Measurements from ENCODE around the gene ARFRP1.

The ARFRP1 gene

GRCh38 chr20:63701329-63702035, 6.3 kb downstream of the ARFRP1 start:
- no peak for ATAC-seq

GRCh38 chr20:63701051-63701328, 6.8 kb downstream of the ARFRP1 start:
- no peak for ATAC-seq

DNA sequence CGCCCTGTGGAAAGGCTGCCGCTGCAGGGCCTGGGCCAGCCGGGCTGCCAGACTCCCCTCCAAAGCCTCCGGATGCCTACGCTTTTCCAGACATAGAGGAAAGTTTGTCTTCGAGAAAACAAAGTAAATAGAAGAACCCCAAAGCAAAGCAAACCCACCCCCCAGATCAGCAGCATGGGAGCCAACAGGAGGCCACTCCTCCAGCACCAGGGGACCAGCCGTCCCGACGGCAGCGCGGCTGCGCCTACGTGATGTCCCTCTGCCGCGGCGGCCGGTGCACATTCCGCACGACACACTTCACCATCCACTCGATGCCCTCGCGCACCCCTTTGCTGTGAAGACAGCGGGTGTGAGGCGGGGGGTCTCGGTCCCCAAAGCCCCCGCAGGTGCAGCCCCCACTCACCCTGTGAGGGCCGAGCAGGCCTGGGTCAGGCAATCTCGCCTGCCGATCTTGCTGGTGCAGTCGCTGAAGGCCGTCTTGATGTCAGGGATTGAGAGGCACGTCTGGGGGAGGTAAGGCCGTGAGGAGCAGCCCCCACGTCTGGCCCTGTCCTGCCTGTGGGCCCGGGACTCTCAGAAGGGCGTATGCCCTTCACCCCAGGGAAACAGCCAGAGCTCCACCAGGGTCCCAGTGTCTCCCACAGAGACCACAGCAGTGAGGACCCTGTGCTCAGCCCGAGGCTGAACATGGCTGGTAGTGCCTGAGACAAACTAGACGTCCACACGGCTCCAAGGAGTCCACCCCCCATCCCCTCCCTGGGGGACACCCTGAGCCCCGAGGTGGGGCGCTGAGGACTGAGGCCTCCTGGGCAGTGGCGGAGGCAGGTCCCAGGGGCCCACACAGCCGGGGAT, 7.4 kb downstream of the ARFRP1 start:
- ATAC-seq, result no peak

DNA sequence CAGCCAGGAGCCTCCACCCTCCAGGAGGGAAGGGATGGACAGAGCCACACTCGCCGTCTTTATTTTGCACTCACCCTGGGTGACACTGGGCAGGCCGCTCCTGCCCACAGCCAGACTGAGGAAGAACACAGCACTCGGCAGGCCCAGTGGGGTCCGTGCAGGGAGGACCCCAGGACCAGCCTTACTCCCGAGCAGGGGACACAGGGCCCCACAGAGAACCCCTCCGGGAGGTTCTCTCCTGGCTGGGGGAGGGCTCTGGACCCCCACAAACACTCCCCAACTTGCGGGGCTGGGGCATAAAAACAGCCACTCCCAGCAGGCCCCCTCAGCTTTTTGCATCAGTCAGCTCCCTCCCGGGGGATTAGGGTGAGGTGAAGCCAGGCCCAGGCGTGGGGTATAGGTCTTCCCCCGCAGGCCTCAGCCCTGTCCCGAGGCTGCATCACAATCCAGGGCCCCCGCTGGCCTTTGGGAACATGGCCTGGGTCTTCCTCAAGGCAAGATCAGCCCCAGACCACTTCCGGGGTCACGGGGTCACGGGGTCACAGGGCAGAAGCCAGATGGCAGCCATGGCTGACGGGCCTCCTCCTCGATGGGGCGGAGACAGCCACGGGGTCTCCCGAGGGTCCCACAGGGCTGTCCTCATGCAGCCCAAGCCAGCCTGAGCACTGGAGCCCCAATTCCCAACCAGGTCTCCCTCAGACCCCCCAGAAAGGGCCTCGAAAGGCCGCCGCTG, 8.1 kb downstream of the ARFRP1 start:
- no peak for ATAC-seq

- peak; percentile 62 to 68 for ATAC-seq
Measured at GRCh38 chr20:63698739-63699465, 8.9 kb downstream of the ARFRP1 start.

- ATAC-seq, result no peak
Measured at GRCh38 chr20:63697868-63698545, 9.8 kb downstream of the ARFRP1 start.

DNA sequence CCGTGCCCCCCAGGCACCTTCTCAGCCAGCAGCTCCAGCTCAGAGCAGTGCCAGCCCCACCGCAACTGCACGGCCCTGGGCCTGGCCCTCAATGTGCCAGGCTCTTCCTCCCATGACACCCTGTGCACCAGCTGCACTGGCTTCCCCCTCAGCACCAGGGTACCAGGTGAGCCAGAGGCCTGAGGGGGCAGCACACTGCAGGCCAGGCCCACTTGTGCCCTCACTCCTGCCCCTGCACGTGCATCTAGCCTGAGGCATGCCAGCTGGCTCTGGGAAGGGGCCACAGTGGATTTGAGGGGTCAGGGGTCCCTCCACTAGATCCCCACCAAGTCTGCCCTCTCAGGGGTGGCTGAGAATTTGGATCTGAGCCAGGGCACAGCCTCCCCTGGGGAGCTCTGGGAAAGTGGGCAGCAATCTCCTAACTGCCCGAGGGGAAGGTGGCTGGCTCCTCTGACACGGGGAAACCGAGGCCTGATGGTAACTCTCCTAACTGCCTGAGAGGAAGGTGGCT, 10.4 kb downstream of the ARFRP1 start:
- no peak for ATAC-seq

GRCh38 chr20:63696628-63697356, 11.0 kb downstream of the ARFRP1 start, which contains the start of gene TNFRSF6B:
Gene TNFRSF6B (plus strand): TSS chr20:63696652. CDS start chr20:63696768, 116 bp downstream.
- peak; percentile 3 to 10 for ATAC-seq

- peak; percentile 19 to 22 for ATAC-seq
Measured at GRCh38 chr20:63696306-63696627, 11.5 kb downstream of the ARFRP1 start.

DNA sequence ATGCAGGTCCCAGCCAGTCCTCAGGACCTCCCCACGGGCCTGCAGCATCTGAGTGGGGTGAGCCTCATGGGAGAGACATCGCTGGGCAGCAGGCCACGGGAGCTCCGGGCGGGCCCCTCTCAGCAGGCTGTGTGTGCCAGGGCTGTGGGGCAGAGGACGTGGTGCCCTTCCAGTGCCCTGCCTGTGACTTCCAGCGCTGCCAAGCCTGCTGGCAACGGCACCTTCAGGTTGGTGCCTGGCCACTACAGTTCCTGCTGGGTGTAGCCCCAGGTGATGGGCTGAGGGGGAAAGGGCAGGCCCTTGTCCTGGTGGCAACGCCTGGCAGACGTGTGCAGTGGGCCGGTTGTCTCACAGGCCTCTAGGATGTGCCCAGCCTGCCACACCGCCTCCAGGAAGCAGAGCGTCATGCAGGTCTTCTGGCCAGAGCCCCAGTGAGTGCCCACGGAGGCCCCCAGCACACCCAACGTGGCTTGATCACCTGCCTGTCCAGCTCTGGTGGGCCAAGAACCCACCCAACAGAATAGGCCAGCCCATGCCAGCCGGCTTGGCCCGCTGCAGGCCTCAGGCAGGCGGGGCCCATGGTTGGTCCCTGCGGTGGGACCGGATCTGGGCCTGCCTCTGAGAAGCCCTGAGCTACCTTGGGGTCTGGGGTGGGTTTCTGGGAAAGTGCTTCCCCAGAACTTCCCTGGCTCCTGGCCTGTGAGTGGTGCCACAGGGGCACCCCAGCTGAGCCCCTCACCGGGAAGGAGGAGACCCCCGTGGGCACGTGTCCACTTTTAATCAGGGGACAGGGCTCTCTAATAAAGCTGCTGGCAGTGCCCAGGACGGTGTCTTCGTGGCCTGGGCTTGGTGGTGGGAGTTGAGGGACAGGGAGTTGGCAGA, 12.1 kb downstream of the ARFRP1 start:
- ATAC-seq, result no peak

DNA sequence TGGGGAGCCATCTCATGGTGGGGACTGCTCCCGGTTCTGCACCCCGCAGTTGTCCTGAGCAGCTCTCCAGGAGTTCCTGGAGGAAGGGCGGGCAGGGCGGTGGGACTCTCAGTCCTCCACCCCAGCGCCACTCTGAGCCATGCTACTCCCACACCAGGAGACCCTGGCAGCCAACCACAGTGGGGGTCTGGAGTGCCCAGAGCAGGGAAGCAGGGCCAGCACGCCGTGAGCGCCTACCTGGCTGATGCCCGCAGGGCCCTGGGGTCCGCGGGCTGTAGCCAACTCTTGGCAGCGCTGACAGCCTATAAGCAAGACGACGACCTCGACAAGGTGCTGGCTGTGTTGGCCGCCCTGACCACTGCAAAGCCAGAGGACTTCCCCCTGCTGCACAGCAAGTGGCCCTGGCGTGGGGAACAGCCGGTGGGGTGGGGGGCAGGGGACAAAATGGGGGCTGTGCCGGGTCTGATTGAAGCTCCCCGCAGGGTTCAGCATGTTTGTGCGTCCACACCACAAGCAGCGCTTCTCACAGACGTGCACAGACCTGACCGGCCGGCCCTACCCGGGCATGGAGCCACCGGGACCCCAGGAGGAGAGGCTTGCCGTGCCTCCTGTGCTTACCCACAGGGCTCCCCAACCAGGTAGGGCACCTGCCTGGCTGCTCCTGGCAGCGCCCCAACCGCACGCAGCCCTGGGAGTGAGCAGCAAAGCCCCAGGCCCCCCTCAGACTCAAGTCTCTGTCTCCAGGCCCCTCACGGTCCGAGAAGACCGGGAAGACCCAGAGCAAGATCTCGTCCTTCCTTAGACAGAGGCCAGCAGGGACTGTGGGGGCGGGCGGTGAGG, 13.0 kb downstream of the ARFRP1 start:
- no peak for ATAC-seq

DNA sequence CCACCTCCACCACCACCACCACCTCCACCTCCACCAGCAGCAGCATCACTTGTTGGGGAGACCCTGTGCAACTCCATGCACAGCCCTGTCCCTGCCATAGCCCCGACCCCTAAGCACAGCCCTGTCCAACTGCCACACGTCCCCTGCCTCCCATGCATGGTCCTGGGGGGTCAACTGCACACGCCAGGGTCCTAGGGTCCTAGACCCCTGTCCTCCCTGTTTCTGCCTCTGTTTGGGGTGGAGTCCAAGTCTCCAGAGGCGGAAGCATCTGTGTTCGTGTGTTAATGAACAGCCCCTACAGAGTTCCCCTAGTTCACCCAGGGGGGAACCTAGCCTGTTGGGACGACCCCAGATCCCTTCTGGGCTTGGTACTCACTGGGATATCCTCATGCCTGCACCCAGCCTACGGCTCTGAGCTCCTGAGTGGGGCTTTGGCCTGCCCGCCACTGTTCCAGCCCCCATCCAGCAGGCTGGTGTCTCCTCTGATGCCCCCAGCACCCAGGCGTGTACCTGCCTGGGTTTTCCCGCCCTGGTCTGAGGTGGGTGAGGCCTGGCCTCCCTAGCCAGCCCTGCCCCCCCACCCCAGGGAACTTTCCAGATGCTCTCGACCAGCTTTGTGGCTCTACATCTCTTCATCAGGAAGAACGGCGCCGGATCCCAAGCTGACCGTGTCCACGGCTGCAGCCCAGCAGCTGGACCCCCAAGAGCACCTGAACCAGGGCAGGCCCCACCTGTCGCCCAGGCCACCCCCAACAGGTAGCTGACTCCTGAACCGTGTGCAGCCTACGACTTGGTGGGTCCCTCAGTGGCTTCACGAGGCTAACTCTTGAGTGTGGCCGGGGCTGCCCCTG, 13.8 kb downstream of the ARFRP1 start:
- no peak for ATAC-seq

- ATAC-seq, result no peak
Measured at GRCh38 chr20:63693083-63693732, 14.6 kb downstream of the ARFRP1 start.

DNA sequence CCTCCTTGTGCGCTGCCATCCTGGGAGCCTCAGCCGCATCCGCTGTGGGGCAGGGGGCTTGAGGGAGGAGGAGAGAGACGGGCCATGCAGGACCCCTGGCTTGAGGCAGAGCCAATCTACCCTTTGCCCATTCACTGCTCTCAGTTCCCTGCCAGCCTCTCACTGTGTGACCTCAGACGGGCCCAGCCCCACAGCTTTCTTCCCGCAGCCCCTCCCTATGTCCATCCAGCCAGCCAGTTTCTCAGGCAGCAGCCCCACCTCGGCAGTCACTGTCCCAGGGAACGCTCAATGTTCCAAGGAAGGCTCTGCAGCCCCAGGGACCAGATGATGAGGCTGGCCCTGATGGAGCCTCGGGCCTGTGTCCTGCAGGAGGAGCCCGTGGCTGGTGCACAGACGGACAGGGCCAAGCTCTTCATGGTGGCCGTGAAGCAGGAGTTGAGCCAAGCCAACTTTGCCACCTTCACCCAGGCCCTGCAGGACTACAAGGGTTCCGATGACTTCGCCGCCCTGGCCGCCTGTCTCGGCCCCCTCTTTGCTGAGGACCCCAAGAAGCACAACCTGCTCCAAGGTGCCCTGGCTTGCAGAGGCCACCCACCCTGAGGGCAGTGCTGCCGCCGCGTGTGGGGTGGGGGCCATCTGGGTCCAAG, 15.2 kb downstream of the ARFRP1 start:
- ATAC-seq, result no peak

DNA sequence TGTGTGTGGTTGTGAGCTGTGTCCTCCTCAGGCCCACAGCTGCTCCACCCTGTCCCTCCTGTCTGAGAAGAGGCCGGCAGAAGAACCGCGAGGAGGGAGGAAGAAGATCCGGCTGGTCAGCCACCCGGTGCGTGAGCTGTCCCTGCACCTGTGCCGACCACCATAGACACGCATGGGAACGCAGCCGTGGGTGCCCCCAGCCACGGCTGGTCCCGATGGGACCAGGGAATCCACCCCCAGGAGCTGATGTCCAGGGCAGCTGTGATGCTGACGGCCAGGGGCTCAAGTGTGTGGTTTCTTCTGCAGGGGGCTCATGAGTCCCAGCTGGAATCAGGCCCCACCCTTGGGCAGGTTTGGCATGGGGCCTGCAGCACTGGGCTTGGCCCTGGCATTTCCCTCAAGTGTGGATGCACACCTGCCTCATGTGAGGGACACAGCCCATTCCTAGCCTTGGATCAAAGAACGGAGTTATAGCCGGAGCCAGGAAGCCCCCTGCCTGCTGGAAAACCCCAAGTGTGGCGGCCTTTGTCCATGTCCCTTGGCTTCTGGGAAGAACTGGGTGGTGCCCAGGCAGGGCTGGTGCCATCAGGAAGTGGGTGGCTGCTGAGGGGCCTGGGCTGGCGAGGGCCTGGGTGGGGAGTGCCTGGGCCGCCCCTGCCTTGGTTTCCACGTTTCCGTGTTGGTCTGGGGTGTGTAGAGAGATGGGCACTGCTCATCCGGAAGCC, 15.9 kb downstream of the ARFRP1 start:
- ATAC-seq, result no peak

DNA sequence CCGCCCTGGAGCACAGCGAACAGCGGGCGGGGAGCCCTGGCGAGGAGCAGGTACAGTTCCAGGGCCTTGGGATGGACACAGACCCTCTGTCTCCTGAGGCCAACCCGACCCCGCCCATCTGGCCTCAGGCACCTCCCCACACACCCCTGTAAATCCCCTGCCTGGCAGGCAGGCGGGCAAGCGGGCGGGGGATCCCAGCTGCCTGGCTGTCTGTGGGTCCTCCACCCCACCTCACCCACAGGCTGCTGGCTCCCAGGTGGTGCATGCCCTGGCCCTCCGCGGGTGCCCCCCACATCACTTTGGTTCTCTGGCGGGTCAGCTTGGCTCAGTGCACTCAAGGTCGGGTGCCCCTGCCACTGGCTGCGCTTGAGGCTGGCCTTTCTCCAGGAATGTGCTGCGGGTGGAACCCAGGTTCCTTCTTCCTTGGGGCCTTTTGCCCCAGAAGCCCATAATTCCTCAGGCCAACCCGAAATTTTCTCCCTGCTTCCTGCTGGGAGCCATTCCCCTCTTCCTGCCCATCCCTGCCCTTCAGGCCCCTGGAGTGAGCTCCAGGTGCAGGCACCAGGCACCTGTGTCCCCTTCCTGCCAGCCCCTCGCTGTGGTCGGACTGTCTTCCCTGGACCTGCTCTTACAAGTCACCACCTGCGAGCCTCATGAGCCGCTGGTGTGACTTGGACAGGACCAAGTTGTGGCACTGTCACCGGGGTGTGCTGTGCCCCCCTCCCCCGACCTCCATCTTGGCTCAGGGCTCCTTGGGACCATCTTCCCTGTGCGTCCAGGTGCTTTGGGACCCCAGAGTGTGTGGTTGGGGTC, 16.7 kb downstream of the ARFRP1 start:
- no peak for ATAC-seq
